CD4-positive, alpha-beta T cell treated with Interleukin-15 for 4 hours (primary cell): Measurements from ENCODE around the gene MSX1.

Experiments
- DNase-seq: peaks from one replicate; pipeline ENCODE4 v3.0.0-alpha.2; 2020; ENCODE audit warnings: low spot score

Gene MSX1

GRCh38 chr4:4857809-4858508 is 1.5 kb upstream of the MSX1 start:
- no peak for DNase-seq

GRCh38 chr4:4858527-4859324 is 739 bp upstream of the MSX1 start:
- no peak for DNase-seq

- DNase-seq = no peak
These were observed 534 bp downstream of the MSX1 start for GRCh38 chr4:4859799-4860599.

GRCh38 chr4:4860600-4861389 is 1.3 kb downstream of the MSX1 start:
- no peak for DNase-seq

GRCh38 chr4:4861390-4862018 is 2.0 kb downstream of the MSX1 start:
- no peak for DNase-seq

GRCh38 chr4:4862071-4862551 is 2.6 kb downstream of the MSX1 start:
- DNase-seq = no peak

GRCh38 chr4:4862665-4863482 is 3.4 kb downstream of the MSX1 start:
- DNase-seq = no peak

- no peak for DNase-seq
These were observed 5.0 kb downstream of the MSX1 start for GRCh38 chr4:4864443-4864939.

GRCh38 chr4:4864940-4865704 is 5.7 kb downstream of the MSX1 start:
- no peak for DNase-seq

- DNase-seq = no peak
These were observed 6.2 kb downstream of the MSX1 start for GRCh38 chr4:4865705-4866123.

- no peak for DNase-seq
These were observed 6.8 kb downstream of the MSX1 start for GRCh38 chr4:4866124-4866865.

- DNase-seq = no peak
These were observed 7.5 kb downstream of the MSX1 start for GRCh38 chr4:4866866-4867374.

- no peak for DNase-seq
These were observed 8.0 kb downstream of the MSX1 start for GRCh38 chr4:4867375-4868039.

- no peak for DNase-seq
These were observed 8.7 kb downstream of the MSX1 start for GRCh38 chr4:4868040-4868757.

- no peak for DNase-seq
These were observed 9.6 kb downstream of the MSX1 start for GRCh38 chr4:4868758-4869723.
